ENCODE measurements around the gene HBG1.

HBG1 gene

DNA sequence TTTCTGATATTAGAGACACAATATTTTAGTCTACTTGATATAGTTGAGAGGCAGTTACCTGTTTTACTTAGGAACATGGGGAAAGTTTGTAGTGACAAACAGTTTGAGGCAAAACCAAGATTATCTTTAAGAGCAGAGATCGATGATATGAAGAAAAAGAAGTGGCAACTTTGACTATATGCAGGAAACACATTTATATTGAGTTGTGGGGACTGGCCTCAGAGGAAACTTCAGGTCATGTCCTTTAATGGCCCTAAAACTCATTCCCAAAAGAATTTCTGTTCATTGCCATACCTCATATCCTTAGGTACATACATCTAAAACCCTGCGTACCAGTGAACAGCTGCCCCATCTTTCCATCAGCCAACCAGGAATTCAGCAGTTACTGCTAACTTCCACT, 4.5 kb downstream of the HBG1 start:
- no peaks in the 10 kb centered on the region for H3K27me3 ChIP-seq (ENCODE audit: control insufficient read depth, low read length)
- H3K9me3 ChIP-seq (ENCODE audit: control insufficient read depth, insufficient read depth, low read length) = no peaks in the 10 kb centered on the region
- no peak overlapping the region for H3K27ac ChIP-seq (ENCODE audit: low read depth, low read length)
- H3K36me3 ChIP-seq (ENCODE audit: control insufficient read depth, low read length) = no peaks in the 10 kb centered on the region
- no peak overlapping the region for H3K4me2 ChIP-seq (ENCODE audit: low read length)
- H4K20me1 ChIP-seq (ENCODE audit: control insufficient read depth, insufficient read depth, low read depth, low read length) = no peaks in the 10 kb centered on the region
- no peaks in the 10 kb centered on the region for H3K79me2 ChIP-seq (ENCODE audit: control insufficient read depth, low read length)
- no peak for TF ChIP-seq EZH2phosphoT487 (IDR thresholded peaks at IDR 0.05; ENCODE audit: borderline replicate concordance, low read length)
- TF ChIP-seq, protein P1, sequence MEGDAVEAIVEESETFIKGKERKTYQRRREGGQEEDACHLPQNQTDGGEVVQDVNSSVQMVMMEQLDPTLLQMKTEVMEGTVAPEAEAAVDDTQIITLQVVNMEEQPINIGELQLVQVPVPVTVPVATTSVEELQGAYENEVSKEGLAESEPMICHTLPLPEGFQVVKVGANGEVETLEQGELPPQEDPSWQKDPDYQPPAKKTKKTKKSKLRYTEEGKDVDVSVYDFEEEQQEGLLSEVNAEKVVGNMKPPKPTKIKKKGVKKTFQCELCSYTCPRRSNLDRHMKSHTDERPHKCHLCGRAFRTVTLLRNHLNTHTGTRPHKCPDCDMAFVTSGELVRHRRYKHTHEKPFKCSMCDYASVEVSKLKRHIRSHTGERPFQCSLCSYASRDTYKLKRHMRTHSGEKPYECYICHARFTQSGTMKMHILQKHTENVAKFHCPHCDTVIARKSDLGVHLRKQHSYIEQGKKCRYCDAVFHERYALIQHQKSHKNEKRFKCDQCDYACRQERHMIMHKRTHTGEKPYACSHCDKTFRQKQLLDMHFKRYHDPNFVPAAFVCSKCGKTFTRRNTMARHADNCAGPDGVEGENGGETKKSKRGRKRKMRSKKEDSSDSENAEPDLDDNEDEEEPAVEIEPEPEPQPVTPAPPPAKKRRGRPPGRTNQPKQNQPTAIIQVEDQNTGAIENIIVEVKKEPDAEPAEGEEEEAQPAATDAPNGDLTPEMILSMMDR (IDR thresholded peaks at IDR 0.05; ENCODE audit: low read depth, low read length, poor library complexity, severe bottlenecking) = no peak
- H3K4me3 ChIP-seq (ENCODE audit: low read length) = no peak overlapping the region
- no peaks in the 10 kb centered on the region for H3F3A ChIP-seq (ENCODE audit: control insufficient read depth, insufficient read depth)
- no peaks in the 10 kb centered on the region for H3K4me1 ChIP-seq (ENCODE audit: control insufficient read depth, low read length)
- no peaks in the 10 kb centered on the region for H3K9me2 ChIP-seq (replicated peaks; ENCODE audit: control insufficient read depth, low read length)

DNA sequence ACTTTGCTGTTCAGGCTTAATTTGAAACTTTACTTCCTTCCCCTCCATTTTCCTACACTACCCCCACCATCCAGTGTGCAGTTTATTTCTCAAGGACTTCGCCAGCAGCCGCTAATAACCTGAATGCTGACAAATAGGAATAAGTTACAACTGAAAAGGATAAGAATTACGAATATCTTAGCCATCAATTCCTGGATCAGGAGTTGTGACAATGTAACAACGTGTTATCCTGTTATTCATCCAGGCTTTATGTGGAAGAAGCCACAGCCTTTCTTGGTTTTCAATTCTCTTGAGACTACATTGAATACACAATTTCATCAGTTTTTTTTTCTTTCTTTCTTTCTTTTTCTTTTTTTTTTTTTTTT, 5.9 kb downstream of the HBG1 start:
- Histone ChIP-seq H3K79me2 (ENCODE audit: control insufficient read depth, low read length) (no peaks in the 10 kb centered on the region), H3K9me2 (replicated peaks; ENCODE audit: control insufficient read depth, low read length) (no peaks in the 10 kb centered on the region), H3K4me2 (ENCODE audit: low read length) (no peak overlapping the region), H3K4me1 (ENCODE audit: control insufficient read depth, low read length) (no peaks in the 10 kb centered on the region), H3K27ac (ENCODE audit: low read depth, low read length) (no peak overlapping the region), H3K27me3 (ENCODE audit: control insufficient read depth, low read length) (no peaks in the 10 kb centered on the region), H3K36me3 (ENCODE audit: control insufficient read depth, low read length) (no peaks in the 10 kb centered on the region), H3K9me3 (ENCODE audit: control insufficient read depth, insufficient read depth, low read length) (no peaks in the 10 kb centered on the region), H3F3A (ENCODE audit: control insufficient read depth, insufficient read depth) (no peaks in the 10 kb centered on the region), H4K20me1 (ENCODE audit: control insufficient read depth, insufficient read depth, low read depth, low read length) (no peaks in the 10 kb centered on the region), H3K4me3 (ENCODE audit: low read length) (no peak overlapping the region)
- TF ChIP-seq, protein P1 (IDR thresholded peaks at IDR 0.05; ENCODE audit: low read depth, low read length, poor library complexity, severe bottlenecking) = no peak
- TF ChIP-seq EZH2phosphoT487 (IDR thresholded peaks at IDR 0.05; ENCODE audit: borderline replicate concordance, low read length) = no peak

DNA sequence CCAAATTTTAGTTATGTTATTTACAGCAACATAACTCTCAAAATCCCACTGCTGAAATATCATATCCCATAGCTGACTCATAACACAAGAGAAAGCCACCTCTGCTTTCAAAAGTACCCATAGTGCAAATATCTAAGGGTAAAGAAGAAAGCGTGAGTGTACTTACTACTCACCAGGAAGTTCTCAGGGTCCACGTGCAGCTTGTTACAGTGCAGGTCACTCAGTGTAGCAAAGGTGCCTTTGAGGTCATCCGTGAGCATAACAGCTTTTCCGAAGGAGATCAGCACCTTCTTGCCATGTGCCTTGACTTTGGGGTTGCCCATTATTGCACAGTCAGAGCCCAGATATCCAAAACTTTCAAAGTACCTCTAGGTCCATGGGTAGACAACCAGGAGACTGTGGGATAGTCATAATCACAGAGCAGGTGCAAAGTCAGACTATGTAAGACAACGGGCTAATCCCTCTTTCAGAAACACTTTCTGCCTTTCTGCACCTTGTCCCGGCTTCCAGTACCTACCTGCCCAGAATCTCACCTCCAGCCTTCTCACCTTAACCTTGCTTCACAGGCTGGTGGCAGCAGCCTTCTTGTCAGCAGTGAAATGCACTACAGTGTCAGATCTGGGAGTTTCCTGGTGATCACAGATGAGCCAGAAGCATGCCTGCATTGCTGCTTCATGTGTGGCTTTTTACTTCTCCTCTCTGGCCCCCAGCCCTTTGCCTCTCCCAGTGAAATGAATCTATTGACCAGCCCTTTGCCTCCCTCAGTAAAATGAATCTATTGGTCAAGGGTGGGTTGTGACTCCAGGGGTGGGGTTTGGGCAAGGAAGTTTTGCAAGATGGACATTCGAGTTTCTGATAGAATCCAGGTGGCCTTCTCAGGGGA, 6.5 kb downstream of the HBG1 start:
- Histone ChIP-seq H4K20me1 (ENCODE audit: control insufficient read depth, insufficient read depth, low read depth, low read length) (no peaks in the 10 kb centered on the region), H3K4me3 (ENCODE audit: low read length) (no peak overlapping the region), H3K9me2 (replicated peaks; ENCODE audit: control insufficient read depth, low read length) (no peaks in the 10 kb centered on the region), H3K79me2 (ENCODE audit: control insufficient read depth, low read length) (no peaks in the 10 kb centered on the region), H3F3A (ENCODE audit: control insufficient read depth, insufficient read depth) (no peaks in the 10 kb centered on the region), H3K4me1 (ENCODE audit: control insufficient read depth, low read length) (no peaks in the 10 kb centered on the region), H3K36me3 (ENCODE audit: control insufficient read depth, low read length) (no peaks in the 10 kb centered on the region), H3K27ac (ENCODE audit: low read depth, low read length) (no peak overlapping the region), H3K9me3 (ENCODE audit: control insufficient read depth, insufficient read depth, low read length) (no peaks in the 10 kb centered on the region), H3K4me2 (ENCODE audit: low read length) (no peak overlapping the region), H3K27me3 (ENCODE audit: control insufficient read depth, low read length) (no peaks in the 10 kb centered on the region)
- TF ChIP-seq, protein P1 (IDR thresholded peaks at IDR 0.05; ENCODE audit: low read depth, low read length, poor library complexity, severe bottlenecking) = no peak
- no peak for TF ChIP-seq EZH2phosphoT487 (IDR thresholded peaks at IDR 0.05; ENCODE audit: borderline replicate concordance, low read length)
